GM21528 (cell line): ENCODE measurements around the gene GRM5.
"Not testable (repeated sequence)": the region's sequence is repeated elsewhere in the genome, so short reads cannot be mapped to it uniquely, and the experiment has no call there.

ENCODE experiments used
- ATAC-seq: cut with Tn5 transposase; IDR thresholded peaks from one replicate; pipeline ENCODE4 v1.9.1; 2021; ENCODE audit warnings: mild to moderate bottlenecking, moderate library complexity; ENCODE audit not compliant: unreplicated experiment, low FRiP score

The GRM5 gene

GRCh38 chr11:89065651-89066201, at the start of gene GRM5:
TSS of gene GRM5 (minus strand) at chr11:89065982. CDS start at chr11:89047872, 18,110 bp downstream.
- not testable (repeated sequence) for ATAC-seq

GRCh38 chr11:89097956-89098355, 32.2 kb upstream of the GRM5 start:
- peak; percentile 88 for ATAC-seq

- ATAC-seq: not testable (repeated sequence)
These were observed 28.0 kb upstream of the GRM5 start for GRCh38 chr11:89093806-89094205.

GRCh38 chr11:89084951-89085350, 19.2 kb upstream of the GRM5 start:
- ATAC-seq: not testable (repeated sequence)

GRCh38 chr11:89070911-89071310, 5.1 kb upstream of the GRM5 start:
- not testable (repeated sequence) for ATAC-seq

GRCh38 chr11:89067264-89067663, 1.5 kb upstream of the GRM5 start:
- ATAC-seq: no peak

- ATAC-seq: no peak
These were observed 716 bp downstream of the GRM5 start for GRCh38 chr11:89065066-89065465.

- ATAC-seq: not testable (repeated sequence)
These were observed 2.3 kb downstream of the GRM5 start for GRCh38 chr11:89063481-89063951.

- ATAC-seq: not testable (repeated sequence)
These were observed 2.9 kb downstream of the GRM5 start for GRCh38 chr11:89062771-89063298.

GRCh38 chr11:89061839-89062238, 3.9 kb downstream of the GRM5 start:
- ATAC-seq: not testable (repeated sequence)

GRCh38 chr11:89057406-89057805, 8.4 kb downstream of the GRM5 start:
- not testable (repeated sequence) for ATAC-seq

GRCh38 chr11:89052220-89052619, 13.6 kb downstream of the GRM5 start:
- no peak for ATAC-seq

GRCh38 chr11:89047159-89047558, 18.6 kb downstream of the GRM5 start:
- not testable (repeated sequence) for ATAC-seq

- not testable (repeated sequence) for ATAC-seq
These were observed 21.8 kb downstream of the GRM5 start for GRCh38 chr11:89043861-89044588.

GRCh38 chr11:89029671-89030070, 36.1 kb downstream of the GRM5 start:
- not testable (repeated sequence) for ATAC-seq

- no peak for ATAC-seq
These were observed 44.4 kb downstream of the GRM5 start for GRCh38 chr11:89021339-89021738.

GRCh38 chr11:89019827-89020547, 45.8 kb downstream of the GRM5 start:
- ATAC-seq: not testable (repeated sequence)

GRCh38 chr11:89016214-89016613, 49.6 kb downstream of the GRM5 start:
- no peak for ATAC-seq

- no peak for ATAC-seq
These were observed 50.2 kb downstream of the GRM5 start for GRCh38 chr11:89015614-89016013.

- not testable (repeated sequence) for ATAC-seq
These were observed 64.9 kb downstream of the GRM5 start for GRCh38 chr11:89000852-89001251.

GRCh38 chr11:88979641-88980040, 86.1 kb downstream of the GRM5 start:
- no peak for ATAC-seq
